ENCODE measurements around the gene BNC2. TPM values are rescaled to one million over a fixed set of nuclear protein-coding genes. Genes with fewer than 3 reads are reported as not detected.

Gene BNC2
- total RNA-seq, 2 donors from 2014 or later = 2.1 to 20.0 TPM

- H3K9ac ChIP-seq (ENCODE audit: low read depth in 2 of 2, low read length in 2 of 2) = no peak overlapping the region
- H3K4me1 ChIP-seq = no peaks in the 10 kb centered on the region
- intact Hi-C loops (cut with DNase I) = no loop called here
- no peak overlapping the region for H3K4me3 ChIP-seq
- DNase-seq = no peak
- H3K27ac ChIP-seq = no peak overlapping the region
- TF ChIP-seq CTCF (IDR thresholded peaks at IDR 0.05) = no peak
- no peaks in the 10 kb centered on the region for H3K36me3 ChIP-seq
- H3K27me3 ChIP-seq = no peaks in the 10 kb centered on the region
- no peaks in the 10 kb centered on the region for H3K9me3 ChIP-seq
These were observed 499.2 kb downstream of the BNC2 start for GRCh38 chr9:16371306-16371705.

- no peak overlapping the region for H3K27ac ChIP-seq
- H3K27me3 ChIP-seq = no peaks in the 10 kb centered on the region
- DNase-seq = no peak
- no peaks in the 10 kb centered on the region for H3K9me3 ChIP-seq
- no peaks in the 10 kb centered on the region for H3K36me3 ChIP-seq
- intact Hi-C loops (cut with DNase I) = no loop called here
- H3K4me1 ChIP-seq = no peaks in the 10 kb centered on the region
- H3K4me3 ChIP-seq = no peak overlapping the region
- TF ChIP-seq CTCF (IDR thresholded peaks at IDR 0.05) = no peak
- no peak overlapping the region for H3K9ac ChIP-seq (ENCODE audit: low read depth in 2 of 2, low read length in 2 of 2)
These were observed 499.8 kb downstream of the BNC2 start for GRCh38 chr9:16370647-16371046.

- no peak overlapping the region for H3K27ac ChIP-seq
These were observed 501.0 kb downstream of the BNC2 start for GRCh38 chr9:16369427-16369826.

GRCh38 chr9:16368237-16369087 lies 502.0 kb downstream of the BNC2 start:
- no peaks in the 10 kb centered on the region for H3K27me3 ChIP-seq
- H3K9me3 ChIP-seq = no peaks in the 10 kb centered on the region
- no peaks in the 10 kb centered on the region for H3K4me1 ChIP-seq
- intact Hi-C loops (cut with DNase I) = no loop called here
- no peaks in the 10 kb centered on the region for H3K36me3 ChIP-seq
- no peak for TF ChIP-seq CTCF (IDR thresholded peaks at IDR 0.05)
- DNase-seq = no peak
- no peak overlapping the region for H3K9ac ChIP-seq (ENCODE audit: low read depth in 2 of 2, low read length in 2 of 2)
- no peak overlapping the region for H3K4me3 ChIP-seq
- H3K27ac ChIP-seq = no peak overlapping the region

More at GRCh38 chr9:16369427-16369826, 501.0 kb downstream of the BNC2 start:
- no peak for DNase-seq
- Histone ChIP-seq H3K36me3 (no peaks in the 10 kb centered on the region), H3K27me3 (no peaks in the 10 kb centered on the region), H3K9ac (ENCODE audit: low read depth in 2 of 2, low read length in 2 of 2) (no peak overlapping the region), H3K9me3 (no peaks in the 10 kb centered on the region), H3K4me3 (no peak overlapping the region), H3K4me1 (no peaks in the 10 kb centered on the region)
- intact Hi-C loops (cut with DNase I) = no loop called here
- TF ChIP-seq CTCF (IDR thresholded peaks at IDR 0.05) = no peak

- DNase-seq = no peak
- Histone ChIP-seq H3K9me3 (no peaks in the 10 kb centered on the region), H3K4me1 (no peaks in the 10 kb centered on the region), H3K27ac (no peak overlapping the region), H3K9ac (ENCODE audit: low read depth in 2 of 2, low read length in 2 of 2) (no peak overlapping the region), H3K36me3 (no peaks in the 10 kb centered on the region), H3K27me3 (no peaks in the 10 kb centered on the region), H3K4me3 (no peak overlapping the region)
- intact Hi-C loops (cut with DNase I) = no loop called here
- TF ChIP-seq CTCF (IDR thresholded peaks at IDR 0.05) = no peak
These were observed 502.8 kb downstream of the BNC2 start for GRCh38 chr9:16367605-16368231.

Data from colonic mucosa (tissue), 4 donors.